ENCODE measurements around the gene SRMS. TPM values are rescaled to one million over a fixed set of nuclear protein-coding genes. Genes with fewer than 3 reads are reported as not detected.

The SRMS gene
- total RNA-seq, 2 experiments from 2014 or later = not detected

- POLR2A ChIA-PET = no interaction called here
- H3K27ac Mint-ChIP-seq = no peak overlapping the region
- CTCF ChIA-PET = interaction anchor here (1.9 kb wide), 1 partner anchor 12 kb away, joined by 9 read pairs; the partner anchor contains the start of gene PTK6
- H3K27me3 Mint-ChIP-seq = peaks cover 35% of the 10 kb centered on the region
- H3K9me3 Mint-ChIP-seq = no peaks in the 10 kb centered on the region
- H3K4me3 Mint-ChIP-seq = no peak overlapping the region
- DNase-seq = no peak
- H3K36me3 Mint-ChIP-seq (ENCODE audit: low read depth) = no peaks in the 10 kb centered on the region
- peaks cover 17% of the 10 kb centered on the region for H3K4me1 Mint-ChIP-seq
Measured at GRCh38 chr20:63549679-63550282, 2.2 kb upstream of the SRMS start.

GRCh38 chr20:63549019-63549418, 1.5 kb upstream of the SRMS start:
- Mint-ChIP-seq H3K9me3 (no peaks in the 10 kb centered on the region), H3K36me3 (ENCODE audit: low read depth) (no peaks in the 10 kb centered on the region), H3K4me1 (peaks cover 17% of the 10 kb centered on the region), H3K4me3 (no peak overlapping the region), H3K27ac (no peak overlapping the region), H3K27me3 (peaks cover 35% of the 10 kb centered on the region)
- DNase-seq = no peak
- CTCF ChIA-PET = interaction anchor here (1.9 kb wide), 1 partner anchor 11 kb away, joined by 9 read pairs; the partner anchor contains the start of gene PTK6
- POLR2A ChIA-PET = no interaction called here

GRCh38 chr20:63548542-63548941, 993 bp upstream of the SRMS start:
- POLR2A ChIA-PET = no interaction called here
- Mint-ChIP-seq H3K27me3 (peaks cover 39% of the 10 kb centered on the region), H3K27ac (no peak overlapping the region), H3K4me1 (peaks cover 17% of the 10 kb centered on the region), H3K9me3 (no peaks in the 10 kb centered on the region), H3K4me3 (no peak overlapping the region), H3K36me3 (ENCODE audit: low read depth) (no peaks in the 10 kb centered on the region)
- CTCF ChIA-PET = interaction anchor here (1.9 kb wide), 1 partner anchor 11 kb away, joined by 9 read pairs; the partner anchor contains the start of gene PTK6
- no peak for DNase-seq

GRCh38 chr20:63546956-63547724, 409 bp downstream of the SRMS start:
- POLR2A ChIA-PET = interaction anchor here (1.2 kb wide), 1 partner anchor 9 kb away, joined by 5 read pairs; no protein-coding TSS in a partner anchor
- Mint-ChIP-seq H3K9me3 (no peaks in the 10 kb centered on the region), H3K36me3 (ENCODE audit: low read depth) (no peaks in the 10 kb centered on the region), H3K27me3 (peaks cover 37% of the 10 kb centered on the region), H3K4me1 (peaks cover 8% of the 10 kb centered on the region), H3K4me3 (no peak overlapping the region), H3K27ac (no peak overlapping the region)
- DNase-seq = no peak
- CTCF ChIA-PET = no interaction called here

- Mint-ChIP-seq H3K4me1 (peaks cover 6% of the 10 kb centered on the region), H3K9me3 (no peaks in the 10 kb centered on the region), H3K27ac (no peak overlapping the region), H3K4me3 (no peak overlapping the region), H3K27me3 (peaks cover 37% of the 10 kb centered on the region), H3K36me3 (ENCODE audit: low read depth) (no peaks in the 10 kb centered on the region)
- no peak for DNase-seq
- ChIA-PET POLR2A (interaction anchor here (1.2 to 1.3 kb wide), 2 partner anchors 8 to 9 kb away, joined by 4 to 5 read pairs; partner anchors contain the start of gene PTK6), CTCF (no interaction called here)
Measured at GRCh38 chr20:63546256-63546955, 1.1 kb downstream of the SRMS start.

GRCh38 chr20:63545814-63546213, 1.7 kb downstream of the SRMS start:
- DNase-seq = no peak
- H3K27me3 Mint-ChIP-seq = peaks cover 34% of the 10 kb centered on the region
- ChIA-PET CTCF (no interaction called here), POLR2A (interaction anchor here (1.3 kb wide), 1 partner anchor 8 kb away, joined by 4 read pairs; the partner anchor contains the start of gene PTK6)
- H3K9me3 Mint-ChIP-seq = no peaks in the 10 kb centered on the region
- no peaks in the 10 kb centered on the region for H3K36me3 Mint-ChIP-seq (ENCODE audit: low read depth)
- H3K4me1 Mint-ChIP-seq = peaks cover 5% of the 10 kb centered on the region
- H3K4me3 Mint-ChIP-seq = no peak overlapping the region
- H3K27ac Mint-ChIP-seq = no peak overlapping the region

GRCh38 chr20:63544958-63545516, 2.5 kb downstream of the SRMS start:
- peaks cover 31% of the 10 kb centered on the region for H3K27me3 Mint-ChIP-seq
- POLR2A ChIA-PET = interaction anchor here (1.2 to 2.3 kb wide), 4 partner anchors 7 to 29 kb away, joined by 3 to 6 read pairs (median 5); partner anchors contain the start of genes HELZ2, PPDPF and PTK6
- no peak overlapping the region for H3K4me3 Mint-ChIP-seq
- CTCF ChIA-PET = no interaction called here
- peaks cover 5% of the 10 kb centered on the region for H3K4me1 Mint-ChIP-seq
- DNase-seq = no peak
- H3K27ac Mint-ChIP-seq = no peak overlapping the region
- H3K36me3 Mint-ChIP-seq (ENCODE audit: low read depth) = no peaks in the 10 kb centered on the region
- H3K9me3 Mint-ChIP-seq = no peaks in the 10 kb centered on the region

GRCh38 chr20:63544241-63544957, 3.1 kb downstream of the SRMS start:
- no peaks in the 10 kb centered on the region for H3K9me3 Mint-ChIP-seq
- ChIA-PET CTCF (no interaction called here), POLR2A (interaction anchor here (0.8 to 2.3 kb wide), 4 partner anchors 8 to 29 kb away, joined by 3 to 6 read pairs (median 5); partner anchors contain the start of genes HELZ2 and PPDPF)
- H3K4me3 Mint-ChIP-seq = no peak overlapping the region
- DNase-seq = no peak
- H3K27me3 Mint-ChIP-seq = peaks cover 25% of the 10 kb centered on the region
- no peak overlapping the region for H3K27ac Mint-ChIP-seq
- peaks cover 5% of the 10 kb centered on the region for H3K4me1 Mint-ChIP-seq
- no peaks in the 10 kb centered on the region for H3K36me3 Mint-ChIP-seq (ENCODE audit: low read depth)

GRCh38 chr20:63543733-63544132, 3.8 kb downstream of the SRMS start:
- Mint-ChIP-seq H3K36me3 (ENCODE audit: low read depth) (no peaks in the 10 kb centered on the region), H3K4me3 (no peak overlapping the region), H3K4me1 (peaks cover 7% of the 10 kb centered on the region), H3K9me3 (no peaks in the 10 kb centered on the region), H3K27ac (no peak overlapping the region), H3K27me3 (peaks cover 22% of the 10 kb centered on the region)
- DNase-seq = no peak
- CTCF ChIA-PET = no interaction called here
- POLR2A ChIA-PET = interaction anchor here (0.8 to 2.3 kb wide), 3 partner anchors 9 to 30 kb away, joined by 4 to 6 read pairs (median 6); partner anchors contain the start of genes HELZ2 and PPDPF

- no peaks in the 10 kb centered on the region for H3K36me3 Mint-ChIP-seq (ENCODE audit: low read depth)
- no peaks in the 10 kb centered on the region for H3K9me3 Mint-ChIP-seq
- H3K4me3 Mint-ChIP-seq = no peak overlapping the region
- H3K27ac Mint-ChIP-seq = no peak overlapping the region
- DNase-seq = no peak
- H3K4me1 Mint-ChIP-seq = peaks cover 12% of the 10 kb centered on the region
- peaks cover 19% of the 10 kb centered on the region for H3K27me3 Mint-ChIP-seq
- POLR2A ChIA-PET = interaction anchor here (0.8 to 2.3 kb wide), 3 partner anchors 9 to 30 kb away, joined by 4 to 6 read pairs (median 6); partner anchors contain the start of genes HELZ2 and PPDPF
- CTCF ChIA-PET = no interaction called here
Measured at GRCh38 chr20:63543131-63543530, 4.4 kb downstream of the SRMS start.

- Mint-ChIP-seq H3K27ac (no peak overlapping the region), H3K9me3 (no peaks in the 10 kb centered on the region), H3K27me3 (peaks cover 16% of the 10 kb centered on the region), H3K36me3 (ENCODE audit: low read depth) (no peaks in the 10 kb centered on the region), H3K4me1 (peaks cover 15% of the 10 kb centered on the region), H3K4me3 (no peak overlapping the region)
- ChIA-PET CTCF (no interaction called here), POLR2A (no interaction called here)
- no peak for DNase-seq
Measured at GRCh38 chr20:63542696-63543095, 4.9 kb downstream of the SRMS start.

GRCh38 chr20:63542031-63542559, 5.5 kb downstream of the SRMS start:
- Mint-ChIP-seq H3K36me3 (ENCODE audit: low read depth) (no peaks in the 10 kb centered on the region), H3K27ac (no peak overlapping the region), H3K9me3 (no peaks in the 10 kb centered on the region), H3K27me3 (peaks cover 16% of the 10 kb centered on the region), H3K4me1 (peaks cover 19% of the 10 kb centered on the region), H3K4me3 (no peak overlapping the region)
- DNase-seq = no peak
- ChIA-PET POLR2A (interaction anchor here (1.0 kb wide), 1 partner anchor 21 kb away, joined by 3 read pairs; no protein-coding TSS in a partner anchor), CTCF (no interaction called here)

Data from activated CD4-positive, alpha-beta memory T cell treated with anti-CD3 and anti-CD28 coated beads, Interleukin-2, amount 10 ng/mL, durations not matched to agents 7 days and 5 days (primary cell).